GM19193 (cell line): ENCODE data around the gene TSFM.

Experiments used
- POLR2A ChIP-seq: IDR thresholded peaks from 4 replicates; pipeline ENCODE4 v1.6.1; 2011; ENCODE audit not compliant: insufficient read depth, insufficient read length; ENCODE audit errors: extremely low read depth

The TSFM gene

GRCh38 chr12:57782608-57783465 is at the start of gene TSFM:
TSFM (plus strand) TSS chr12:57782787; CDS start chr12:57782802, 15 bp downstream.
- TF ChIP-seq POLR2A, result peak; percentile 96

- TF ChIP-seq POLR2A, result no peak
Observed at GRCh38 chr12:57733928-57734327, 48.7 kb upstream of the TSFM start.

- TF ChIP-seq POLR2A, result no peak
Observed at GRCh38 chr12:57734591-57734990, 48.0 kb upstream of the TSFM start.

GRCh38 chr12:57735198-57735855 is 47.3 kb upstream of the TSFM start:
- no peak for TF ChIP-seq POLR2A

DNA sequence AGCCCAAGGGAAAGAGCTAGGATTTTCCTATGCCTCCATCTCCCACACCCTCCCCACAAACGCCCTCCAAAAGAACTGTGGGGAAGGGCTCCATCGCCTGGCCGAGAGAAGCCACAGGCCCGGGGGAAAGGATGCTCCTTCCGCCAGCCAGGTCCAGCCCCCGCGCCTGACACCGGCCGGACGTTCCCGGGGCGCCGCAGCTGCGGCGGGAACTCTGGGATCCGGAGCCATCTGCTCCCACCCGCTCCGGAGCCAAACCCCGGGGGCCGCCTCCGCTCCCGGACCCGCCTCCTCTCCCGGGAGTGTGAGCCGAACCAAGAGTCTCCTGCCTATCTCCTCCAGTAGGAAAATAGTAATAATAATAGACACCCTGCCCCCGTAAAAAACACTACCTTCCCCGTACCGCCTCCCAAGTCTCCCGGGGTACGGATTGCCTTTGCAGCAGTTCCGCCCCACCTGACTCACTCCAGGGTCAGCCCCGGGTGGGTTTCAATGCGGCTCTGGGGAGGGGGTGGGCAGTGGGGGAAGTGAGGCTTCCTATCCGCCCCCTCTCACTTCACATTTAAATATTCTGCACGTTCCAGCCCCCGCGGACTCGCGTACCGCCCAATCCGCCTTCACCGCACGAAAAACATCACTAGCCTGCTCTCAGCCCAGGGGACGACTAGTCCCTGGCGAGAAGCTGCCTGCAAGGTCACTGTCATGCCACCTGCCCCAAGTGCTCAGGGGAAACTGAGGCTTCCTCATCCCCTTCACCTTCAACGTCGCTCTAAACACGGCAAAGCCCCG is 46.4 kb upstream of the TSFM start:
- no peak for TF ChIP-seq POLR2A

DNA sequence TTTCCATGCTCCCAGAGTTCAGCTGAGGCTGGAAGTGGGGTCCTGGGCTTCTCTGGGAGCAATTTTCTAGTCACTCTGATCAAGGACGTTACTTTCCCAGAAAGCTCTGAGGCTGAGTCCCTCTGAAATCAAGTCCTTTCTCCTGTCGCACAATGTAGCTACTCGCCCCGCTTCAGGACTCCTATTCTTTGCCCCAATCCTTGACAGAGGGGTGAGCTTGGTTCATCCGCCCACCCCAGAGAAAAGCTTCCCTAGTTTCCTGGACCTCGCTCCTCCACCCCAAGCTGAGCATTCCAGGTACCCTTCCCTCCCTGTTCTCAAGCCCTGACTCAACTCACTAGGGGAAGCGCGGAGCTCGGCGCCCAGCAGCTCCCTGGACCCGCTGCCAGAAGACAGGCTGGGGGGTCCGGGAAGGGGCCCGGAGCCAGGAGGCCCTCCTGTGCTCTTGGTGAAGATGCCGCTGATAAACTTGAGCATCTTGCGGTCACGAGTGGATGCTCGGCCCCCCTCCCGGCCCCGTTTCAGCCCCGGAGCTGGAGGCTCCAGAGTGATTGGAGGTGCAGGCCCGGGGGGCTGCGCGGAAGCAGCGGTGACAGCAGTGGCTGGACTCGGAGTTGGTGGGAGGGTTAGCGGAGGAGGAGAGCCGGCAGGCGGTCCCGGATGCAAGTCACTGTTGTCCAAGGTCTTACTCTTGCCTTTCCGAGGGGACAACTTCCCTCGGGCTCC is 45.7 kb upstream of the TSFM start:
- no peak for TF ChIP-seq POLR2A

DNA sequence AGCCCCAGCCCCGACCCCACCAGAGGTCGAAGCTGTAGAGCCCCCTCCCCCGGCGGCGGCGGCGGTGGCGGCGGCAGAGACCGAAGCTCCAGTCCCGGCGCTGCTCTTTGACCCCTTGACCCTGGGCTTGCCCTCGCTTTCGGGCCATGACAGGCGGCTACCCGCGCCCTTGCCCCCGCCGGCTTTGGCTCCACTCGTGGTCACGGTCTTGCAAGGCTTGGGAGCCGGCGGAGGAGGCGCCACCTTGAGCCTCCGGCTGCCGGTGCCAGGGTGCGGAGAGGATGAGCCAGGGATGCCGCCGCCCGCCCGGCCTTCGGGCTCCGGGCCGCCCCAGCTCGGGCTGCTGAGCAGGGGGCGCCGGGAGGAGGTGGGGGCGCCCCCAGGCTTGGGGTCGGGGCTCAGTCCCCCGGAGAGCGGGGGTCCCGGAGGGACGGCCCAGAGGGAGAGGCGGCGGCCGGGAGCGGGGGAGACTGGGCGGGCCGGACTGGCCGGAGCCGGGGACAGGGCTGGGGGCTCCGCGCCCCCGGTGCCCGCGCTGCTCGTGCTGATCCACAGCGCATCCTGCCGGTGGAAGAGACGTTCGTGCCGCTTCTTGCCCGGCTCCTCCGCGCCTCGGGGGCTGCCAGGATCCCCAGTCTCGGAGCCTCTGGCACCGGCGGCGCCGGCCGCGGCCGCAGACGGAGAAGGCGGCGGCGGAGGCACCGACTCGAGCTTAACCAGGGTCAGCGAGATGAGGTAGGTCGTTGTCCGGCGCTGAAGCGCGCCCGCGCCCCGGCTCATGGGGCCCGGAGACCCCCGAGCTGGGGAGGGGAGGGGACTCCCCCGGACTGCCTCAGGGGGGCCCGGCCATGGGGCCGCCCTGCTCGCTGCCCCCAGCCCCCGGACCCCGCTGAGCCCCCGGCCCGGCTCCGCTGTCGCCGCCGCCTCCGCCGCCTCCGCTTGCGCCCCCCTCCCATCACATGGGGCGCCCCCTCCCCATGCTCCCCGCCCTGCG is 44.8 kb upstream of the TSFM start:
- TF ChIP-seq POLR2A, result no peak

DNA sequence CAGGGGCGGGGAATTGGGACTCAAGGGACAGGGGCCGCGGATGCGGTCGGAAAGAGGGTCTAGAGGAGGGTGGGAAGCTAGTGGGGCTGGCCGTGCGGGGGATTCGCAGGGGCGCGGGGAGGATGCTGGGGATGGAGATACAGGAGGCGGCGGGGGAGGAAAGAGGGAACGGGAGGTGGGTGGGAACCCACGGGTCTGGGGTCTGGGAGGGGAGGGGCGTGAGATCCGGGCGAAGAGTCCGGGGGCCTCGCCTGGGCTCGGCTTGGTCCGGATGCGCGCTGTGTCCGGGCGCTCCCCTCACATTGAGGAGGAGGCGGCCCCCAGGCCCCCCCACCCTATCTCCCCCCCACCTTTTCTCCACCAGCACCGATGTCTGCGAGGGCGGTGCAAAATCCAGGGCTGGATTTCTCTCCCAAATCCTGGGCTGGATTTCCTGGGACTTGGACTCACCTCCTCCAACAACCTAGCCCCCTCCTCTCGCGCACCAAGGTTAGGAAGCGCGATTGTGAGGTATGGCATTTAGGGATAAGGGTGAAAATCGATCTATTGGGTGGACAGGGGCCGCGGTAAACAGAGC is 43.8 kb upstream of the TSFM start, which contains the start of gene AGAP2:
Gene AGAP2, minus strand, starts transcription at position 82 of the 577 bp plus-strand sequence. CDS start 496 bp downstream, outside the sequence.
- no peak for TF ChIP-seq POLR2A

DNA sequence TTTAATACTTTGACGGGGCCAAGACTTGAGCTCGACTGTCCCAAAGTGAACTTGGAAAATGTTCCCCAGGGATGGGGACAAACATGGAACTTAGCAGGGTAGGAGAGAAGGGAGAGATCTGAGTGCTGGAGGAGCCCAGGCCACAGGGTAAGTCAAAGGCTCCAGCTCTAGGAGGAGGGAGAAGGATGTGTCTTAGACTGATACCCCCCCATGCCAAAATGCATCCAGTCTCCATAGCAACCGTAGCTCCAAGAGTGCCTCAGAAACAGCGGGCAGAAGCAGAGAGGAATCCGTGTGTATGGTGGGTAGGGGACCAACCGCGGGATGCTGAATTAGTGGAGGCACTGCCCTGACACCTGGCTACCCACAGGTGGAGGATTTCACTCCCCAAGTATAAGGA is 43.2 kb upstream of the TSFM start:
- no peak for TF ChIP-seq POLR2A

- TF ChIP-seq POLR2A, result no peak
Observed at GRCh38 chr12:57739914-57740538, 42.6 kb upstream of the TSFM start.

- no peak for TF ChIP-seq POLR2A
Observed at GRCh38 chr12:57740656-57741412, 41.8 kb upstream of the TSFM start.

DNA sequence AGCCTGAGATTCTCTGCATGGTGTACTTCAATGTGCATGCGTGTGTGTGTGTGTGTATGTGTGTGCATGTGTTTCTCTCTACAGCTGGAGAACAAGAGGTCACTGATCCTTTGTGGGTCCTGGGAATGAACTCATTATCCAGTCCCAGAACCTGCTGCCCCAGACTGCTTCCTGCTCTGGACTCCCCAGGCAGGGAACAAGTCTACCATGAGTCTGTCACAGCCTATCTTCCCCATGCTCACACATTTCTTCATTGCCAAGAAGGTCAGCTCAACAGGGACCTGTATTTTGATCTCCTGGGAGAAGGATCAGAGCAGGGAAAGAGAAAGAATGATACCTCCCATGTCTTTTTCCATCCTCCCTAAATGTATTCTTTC is 41.2 kb upstream of the TSFM start:
- no peak for TF ChIP-seq POLR2A
